Measurements from ENCODE around the gene ATOH8.
"Not testable (repeated sequence)": the region's sequence is repeated elsewhere in the genome, so short reads cannot be mapped to it uniquely, and the experiment has no call there.

Gene ATOH8

GRCh38 chr2:85826990-85827878 is 73.4 kb downstream of the ATOH8 start:
- DNase-seq (ENCODE audit: low read depth, low spot score), result peak; percentile 63

DNA sequence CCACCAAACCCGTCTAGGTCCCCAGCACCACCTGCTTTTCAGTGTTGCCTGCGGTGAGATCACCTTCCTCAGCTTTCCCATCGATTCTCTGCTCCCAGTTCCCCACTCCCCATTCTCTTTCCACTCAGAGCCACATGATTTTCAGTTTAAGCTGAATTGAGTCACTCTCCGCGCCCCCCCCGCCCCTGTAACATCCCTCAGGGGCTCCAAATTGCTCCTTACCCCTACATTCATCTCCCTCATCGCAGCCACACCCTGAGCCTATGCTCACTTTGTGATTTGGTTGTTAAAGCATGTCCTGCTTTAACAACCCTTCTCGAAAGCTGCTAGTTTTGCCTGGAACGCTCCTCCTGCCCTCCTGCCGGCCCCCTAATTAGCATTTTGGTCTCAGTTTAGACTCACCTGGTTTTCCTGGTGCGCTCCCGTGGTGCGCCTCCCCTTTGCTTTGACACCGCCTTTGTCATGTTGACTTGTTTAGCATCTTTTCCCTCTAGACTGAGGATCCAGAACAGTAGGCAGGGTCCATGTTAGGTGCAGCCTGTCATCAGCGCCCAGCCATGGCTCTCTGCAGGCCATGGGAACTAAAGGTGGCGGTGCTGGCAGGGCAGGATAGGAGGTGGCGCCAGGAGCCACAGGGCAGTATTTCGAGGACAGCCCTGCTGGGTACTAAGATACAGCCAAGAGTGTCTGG is 74.2 kb downstream of the ATOH8 start:
- no peak for DNase-seq (ENCODE audit: low read depth, low spot score)

DNA sequence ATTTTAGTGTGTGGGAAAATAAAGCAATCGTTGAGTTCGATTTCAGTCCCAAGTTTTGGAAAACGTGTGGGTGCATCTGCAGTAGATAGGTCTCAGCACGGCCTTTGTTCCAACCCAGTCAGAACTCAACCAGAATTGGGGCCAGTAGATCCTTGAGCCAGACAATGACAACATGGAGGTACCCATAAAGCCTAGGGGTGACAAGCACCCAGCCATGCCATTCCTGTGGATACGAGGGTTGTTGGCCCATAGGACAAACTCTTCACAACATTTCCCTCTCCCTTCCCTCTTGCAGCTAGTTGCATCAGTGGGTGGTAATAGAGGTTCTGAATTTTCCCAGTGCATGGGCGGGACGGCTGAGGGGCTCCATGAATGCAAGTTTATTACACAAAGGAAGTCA is 74.9 kb downstream of the ATOH8 start:
- DNase-seq (ENCODE audit: low read depth, low spot score), result no peak

GRCh38 chr2:85829394-85829793 is 75.6 kb downstream of the ATOH8 start:
- DNase-seq (ENCODE audit: low read depth, low spot score), result not testable (repeated sequence)

GRCh38 chr2:85830645-85831044 is 76.9 kb downstream of the ATOH8 start:
- DNase-seq (ENCODE audit: low read depth, low spot score), result no peak

DNA sequence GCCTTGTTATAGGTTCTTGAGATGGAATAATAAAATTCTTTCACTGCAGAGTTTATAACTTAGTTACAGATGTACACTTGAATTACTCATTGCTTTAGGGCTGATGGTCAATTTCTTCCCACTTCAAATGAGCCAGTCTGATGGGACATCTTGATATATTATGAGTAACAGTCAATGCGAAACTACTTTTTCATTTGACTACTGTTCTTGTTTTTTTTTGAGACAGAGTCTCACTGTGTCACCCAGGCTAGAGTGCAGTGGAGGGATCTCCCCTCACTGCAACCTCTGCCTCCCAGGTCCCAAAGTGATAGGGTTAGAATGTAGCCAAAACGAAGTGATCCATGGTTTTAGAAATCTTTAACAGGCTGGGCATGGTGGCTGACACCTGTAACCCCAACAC is 77.9 kb downstream of the ATOH8 start:
- DNase-seq (ENCODE audit: low read depth, low spot score), result no peak

- no peak for DNase-seq (ENCODE audit: low read depth, low spot score)
Measured at GRCh38 chr2:85834466-85834865, 80.7 kb downstream of the ATOH8 start.
